VCaP (cell line): ENCODE data around the gene TLCD2.

Experiments used
- H3K27ac ChIP-seq: fragments of 450-650 bp; 2 replicates; pipeline ENCODE4 v1.5.1; 2017
- TF ChIP-seq, protein P1 (sequence below): fragments of 450-650 bp; conservative IDR thresholded peaks from 2 replicates; pipeline ENCODE4 v1.5.1; 2017; ENCODE audit warnings: mild to moderate bottlenecking, moderate library complexity

TLCD2 gene

DNA sequence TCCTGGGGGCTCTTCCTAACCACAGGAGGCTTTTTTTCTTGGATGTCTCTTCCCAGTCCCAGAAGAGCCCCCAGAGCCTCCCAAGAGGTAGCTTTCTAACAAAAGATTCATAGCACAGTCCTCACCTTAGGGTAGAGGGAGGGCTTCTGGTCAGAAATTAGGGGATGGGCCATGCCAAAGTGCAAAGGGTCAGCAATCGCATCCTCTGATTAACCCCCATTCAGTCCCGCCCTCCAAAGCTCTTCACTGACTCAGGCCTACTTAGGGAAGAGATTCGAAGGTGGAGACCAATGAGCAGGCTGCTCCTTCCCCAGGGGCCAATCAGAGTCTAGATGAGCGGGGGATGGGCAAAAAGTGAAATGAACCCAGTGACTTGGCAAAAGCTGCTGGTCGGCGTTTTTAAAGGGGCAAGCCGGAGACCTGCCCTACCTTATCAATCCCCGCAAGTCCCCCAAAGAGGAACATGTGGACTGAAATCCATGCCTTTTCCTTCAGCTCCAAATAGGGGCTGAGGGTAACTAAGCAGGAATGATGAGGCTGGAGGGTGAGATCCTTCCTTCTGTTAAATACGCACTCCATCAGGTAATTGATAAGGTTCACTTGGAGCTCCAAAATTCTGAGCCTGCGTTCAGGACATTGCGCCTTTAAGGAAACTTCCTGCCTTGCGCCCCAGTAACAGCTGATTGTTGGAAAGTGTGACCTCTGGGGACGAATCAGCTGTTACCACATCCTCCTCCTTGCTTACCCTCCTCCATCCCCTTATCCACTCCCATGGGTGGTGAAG is 6.9 kb upstream of the TLCD2 start:
- TF ChIP-seq, protein P1, sequence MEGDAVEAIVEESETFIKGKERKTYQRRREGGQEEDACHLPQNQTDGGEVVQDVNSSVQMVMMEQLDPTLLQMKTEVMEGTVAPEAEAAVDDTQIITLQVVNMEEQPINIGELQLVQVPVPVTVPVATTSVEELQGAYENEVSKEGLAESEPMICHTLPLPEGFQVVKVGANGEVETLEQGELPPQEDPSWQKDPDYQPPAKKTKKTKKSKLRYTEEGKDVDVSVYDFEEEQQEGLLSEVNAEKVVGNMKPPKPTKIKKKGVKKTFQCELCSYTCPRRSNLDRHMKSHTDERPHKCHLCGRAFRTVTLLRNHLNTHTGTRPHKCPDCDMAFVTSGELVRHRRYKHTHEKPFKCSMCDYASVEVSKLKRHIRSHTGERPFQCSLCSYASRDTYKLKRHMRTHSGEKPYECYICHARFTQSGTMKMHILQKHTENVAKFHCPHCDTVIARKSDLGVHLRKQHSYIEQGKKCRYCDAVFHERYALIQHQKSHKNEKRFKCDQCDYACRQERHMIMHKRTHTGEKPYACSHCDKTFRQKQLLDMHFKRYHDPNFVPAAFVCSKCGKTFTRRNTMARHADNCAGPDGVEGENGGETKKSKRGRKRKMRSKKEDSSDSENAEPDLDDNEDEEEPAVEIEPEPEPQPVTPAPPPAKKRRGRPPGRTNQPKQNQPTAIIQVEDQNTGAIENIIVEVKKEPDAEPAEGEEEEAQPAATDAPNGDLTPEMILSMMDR = no peak
- peak overlapping the region; percentile 99 for H3K27ac ChIP-seq

GRCh38 chr17:1716076-1716911 is 6.1 kb upstream of the TLCD2 start:
- TF ChIP-seq, protein P1 = no peak
- H3K27ac ChIP-seq = peak overlapping the region; percentile 99

DNA sequence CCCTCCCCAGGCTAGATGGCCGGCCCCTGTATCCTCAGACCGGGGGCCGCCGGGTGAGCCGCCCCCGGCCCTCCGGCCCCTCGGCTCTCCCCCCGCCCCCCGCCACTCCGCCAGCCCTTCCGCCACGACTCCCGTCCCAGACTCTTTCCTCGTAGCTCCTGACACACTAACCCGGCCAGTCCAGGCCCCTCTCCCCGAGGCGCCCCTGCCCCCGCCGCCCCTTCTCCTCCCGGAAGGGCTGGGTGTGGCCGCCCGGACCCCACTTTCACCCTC is 5.6 kb upstream of the TLCD2 start:
- TF ChIP-seq, protein P1 = no peak
- H3K27ac ChIP-seq = peak overlapping the region; percentile 99; the same call in 1 of the 2 replicates

- TF ChIP-seq, protein P1 = no peak
- peak overlapping the region; percentile 99 for H3K27ac ChIP-seq
These were observed 5.0 kb upstream of the TLCD2 start for GRCh38 chr17:1714980-1715802.

DNA sequence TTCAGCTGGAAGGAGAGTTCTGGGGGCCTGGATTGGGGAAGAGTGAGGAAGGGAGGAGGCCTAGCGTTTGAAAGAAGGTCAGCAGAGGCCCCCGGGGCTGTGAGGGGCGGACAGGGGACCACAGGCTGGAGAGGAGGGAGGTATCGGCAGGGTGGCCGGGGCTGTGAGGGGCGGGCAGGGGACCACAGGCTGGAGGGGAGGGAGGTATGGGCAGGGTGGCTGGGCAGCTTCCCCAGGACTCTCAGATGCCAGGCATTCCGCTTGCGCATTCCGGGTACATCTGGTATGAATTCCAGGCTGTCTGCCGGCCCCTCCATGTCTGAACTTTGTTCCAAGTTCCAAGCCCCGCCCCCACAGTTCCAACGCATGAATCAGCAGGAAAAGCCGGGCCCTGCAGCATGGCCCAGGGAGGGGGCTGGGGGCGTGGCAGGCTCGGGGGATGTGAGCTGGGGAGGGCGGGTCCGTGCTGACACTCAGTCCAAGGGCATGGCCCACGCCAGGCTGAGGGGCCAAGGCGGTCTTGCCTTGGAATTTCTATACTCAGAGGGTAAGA is 4.3 kb upstream of the TLCD2 start:
- H3K27ac ChIP-seq = peak overlapping the region; percentile 99
- TF ChIP-seq, protein P1 = no peak

DNA sequence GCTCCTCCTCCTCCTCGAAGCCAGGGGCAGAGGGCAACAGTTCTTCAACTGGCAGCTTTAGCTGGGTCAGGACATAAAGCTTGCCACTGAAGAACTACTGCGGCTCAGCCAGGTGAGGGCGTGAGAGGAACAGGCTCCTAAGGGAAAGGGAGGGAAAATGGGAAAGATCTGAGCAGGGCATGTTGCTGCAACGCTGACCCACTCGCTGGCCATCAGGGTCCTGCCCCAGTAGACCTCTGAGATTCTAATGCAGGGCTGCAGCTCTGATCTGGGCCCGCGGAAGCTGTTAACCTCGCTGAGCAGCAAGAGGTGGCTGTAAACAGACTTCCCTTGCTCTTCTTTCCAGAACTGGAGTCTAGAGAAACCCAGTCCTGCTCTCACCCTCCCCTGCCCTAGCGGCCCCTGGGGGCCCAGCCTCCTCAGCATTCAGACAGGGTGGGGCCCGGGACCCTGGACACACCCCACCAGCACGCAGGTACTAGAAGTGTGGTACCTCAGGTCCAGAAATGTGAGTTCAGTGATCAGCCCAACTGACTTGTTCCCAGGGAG is 3.8 kb upstream of the TLCD2 start:
- H3K27ac ChIP-seq = peak overlapping the region; percentile 99
- TF ChIP-seq, protein P1 = peak; percentile 90
